HepG2 (cell line): ENCODE measurements around the gene NXT1. TPM values are rescaled to one million over a fixed set of nuclear protein-coding genes. Genes with fewer than 3 reads are reported as not detected.

Source experiments
- E2F1 ChIP-seq: sonication (generic); formaldehyde crosslinking; IDR thresholded peaks from 2 replicates; pipeline ENCODE4 v1.5.0; 2020; ENCODE audit warnings: missing genetic modification reagents
- ESRRA ChIP-seq: sonication (generic); formaldehyde crosslinking; IDR thresholded peaks from 2 replicates; pipeline ENCODE4 v1.5.1; 2020; ENCODE audit warnings: mild to moderate bottlenecking, low read depth, missing genetic modification reagents
- ETS1 ChIP-seq: sonication (generic); formaldehyde crosslinking; IDR thresholded peaks from 2 replicates; pipeline ENCODE4 v1.4.0; 2020; ENCODE audit warnings: missing genetic modification reagents
- HMG20A ChIP-seq: IDR thresholded peaks from 2 replicates; pipeline ENCODE4 v1.6.1; 2016; ENCODE audit warnings: borderline replicate concordance
- IRF2 ChIP-seq: IDR thresholded peaks from 2 replicates; pipeline ENCODE4 v1.6.1; 2018; ENCODE audit warnings: missing genetic modification reagents, missing compliant biosample characterization
- JUN ChIP-seq: sonication (generic); formaldehyde crosslinking; IDR thresholded peaks from 2 replicates; pipeline ENCODE4 v1.4.0; 2020; ENCODE audit warnings: mild to moderate bottlenecking, missing genetic modification reagents
- KDM2A ChIP-seq: sonication (generic); formaldehyde crosslinking; IDR thresholded peaks from 2 replicates; pipeline ENCODE4 v1.4.0; 2020; ENCODE audit warnings: low read depth, missing genetic modification reagents, borderline replicate concordance
- KMT2B ChIP-seq: IDR thresholded peaks from 2 replicates; pipeline ENCODE4 v1.6.1; 2016; ENCODE audit warnings: missing genetic modification reagents, missing compliant biosample characterization
- MEF2D ChIP-seq: sonication (generic); formaldehyde crosslinking; IDR thresholded peaks from 2 replicates; pipeline ENCODE4 v1.5.1; 2020; ENCODE audit warnings: mild to moderate bottlenecking, missing genetic modification reagents
- RFXAP ChIP-seq: sonication (generic); formaldehyde crosslinking; IDR thresholded peaks from 2 replicates; pipeline ENCODE4 v1.4.0; 2020; ENCODE audit warnings: missing genetic modification reagents, borderline replicate concordance
- SALL1 ChIP-seq: sonication (generic); formaldehyde crosslinking; IDR thresholded peaks from 2 replicates; pipeline ENCODE4 v1.8.0; 2022; ENCODE audit warnings: mild to moderate bottlenecking, missing genetic modification reagents
- STAG1 ChIP-seq: sonication (generic); formaldehyde crosslinking; IDR thresholded peaks from 2 replicates; pipeline ENCODE4 v1.4.0; 2020; ENCODE audit warnings: missing genetic modification reagents
- TFDP1 ChIP-seq: IDR thresholded peaks from 2 replicates; pipeline ENCODE4 v1.6.1; 2016; ENCODE audit warnings: missing compliant biosample characterization, missing genetic modification reagents, borderline replicate concordance
- THAP9 ChIP-seq: sonication (generic); formaldehyde crosslinking; IDR thresholded peaks from 2 replicates; pipeline ENCODE4; 2020; ENCODE audit warnings: missing genetic modification reagents, mild to moderate bottlenecking, borderline replicate concordance
- ZBTB20 ChIP-seq: sonication (generic); formaldehyde crosslinking; IDR thresholded peaks from 2 replicates; pipeline ENCODE4 v1.8.1; 2023; ENCODE audit warnings: missing genetic modification reagents, low read depth, mild to moderate bottlenecking, borderline replicate concordance
- ZFP1 ChIP-seq: IDR thresholded peaks from 2 replicates; pipeline ENCODE4 v1.6.1; 2016
- ZNF362 ChIP-seq: sonication (generic); formaldehyde crosslinking; IDR thresholded peaks from 2 replicates; pipeline ENCODE4 v1.4.0; 2020; ENCODE audit warnings: missing genetic modification reagents, mild to moderate bottlenecking, borderline replicate concordance
- ZNF670 ChIP-seq: sonication (generic); formaldehyde crosslinking; IDR thresholded peaks from 2 replicates; pipeline ENCODE4 v1.8.0; 2022; ENCODE audit warnings: mild to moderate bottlenecking, missing genetic modification reagents, borderline replicate concordance
- polyA plus RNA-seq, 8 experiments: library from polyadenylated mRNA; depleted of rRNA in 3 of 8; stranded (reverse) in 7 of 8; unstranded in 1 of 8; fragments of >200 nt; fragmentation: Illumina TruSeq in 4 of 8; extraction: Trizol in 4 of 8; gene quantifications; 2 replicates each; pipeline versions ENCODE4 v1.2.1 to v1.2.3, GENCODE V29; 2011 to 2016; ENCODE audit warnings: low read depth in 4 of 8, missing spikeins in 1 of 8, mixed read lengths in 1 of 8; ENCODE audit not compliant: insufficient read depth in 1 of 8
- total RNA-seq, 5 experiments: library from RNA; depleted of rRNA; stranded (reverse); fragments of >200 nt; fragmentation: Illumina TruSeq; extraction: Trizol; gene quantifications; 2 replicates each; pipeline ENCODE4 v1.2.3, GENCODE V29; 2016; ENCODE audit warnings: low read depth in 1 of 5

NXT1 gene
- total and polyA plus RNA-seq, 2 of the 13 experiments (the other 11 are each of a cell fraction or from before 2014, with no cell fraction given) = 35.6 to 65.9 TPM

- 0 out of 2 replicates have a peak, but pooled peaks have one; percentile 43 for TF ChIP-seq E2F1
- TF ChIP-seq ZBTB20 (CRISPR knock-in tag) = peak; percentile 42; the same call in 1 of the 2 replicates
- TF ChIP-seq KMT2B = 0 out of 2 replicates have a peak, but pooled peaks have one; percentile 24
- TF ChIP-seq JUN = no peak
- TF ChIP-seq ZFP1 (CRISPR knock-in tag) = no peak
- no peak for TF ChIP-seq ZNF670 (CRISPR knock-in tag)
- TF ChIP-seq IRF2 (CRISPR knock-in tag) = peak; percentile 50; the same call in 1 of the 2 replicates
- TF ChIP-seq KDM2A (CRISPR knock-in tag) = peak; percentile 50; the same call in 1 of the 2 replicates
- TF ChIP-seq ETS1 (CRISPR knock-in tag) = no peak
- TF ChIP-seq RFXAP (CRISPR knock-in tag) = peak; percentile 29; the same call in 1 of the 2 replicates
- peak; percentile 59; the same call in 1 of the 2 replicates for TF ChIP-seq TFDP1 (CRISPR knock-in tag)
- no peak for TF ChIP-seq ESRRA (CRISPR knock-in tag)
- 0 out of 2 replicates have a peak, but pooled peaks have one; percentile 28 for TF ChIP-seq THAP9
- TF ChIP-seq STAG1 (CRISPR knock-in tag) = peak; percentile 96
- TF ChIP-seq MEF2D (CRISPR knock-in tag) = 0 out of 2 replicates have a peak, but pooled peaks have one; percentile 35
- no peak for TF ChIP-seq ZNF362 (CRISPR knock-in tag)
- TF ChIP-seq HMG20A (CRISPR knock-in tag) = no peak
- TF ChIP-seq SALL1 (CRISPR knock-in tag) = no peak
These were observed 10.1 kb upstream of the NXT1 start (continued) for GRCh38 chr20:23340524-23340923.
